ENCODE measurements around the gene SUGCT.

DNA sequence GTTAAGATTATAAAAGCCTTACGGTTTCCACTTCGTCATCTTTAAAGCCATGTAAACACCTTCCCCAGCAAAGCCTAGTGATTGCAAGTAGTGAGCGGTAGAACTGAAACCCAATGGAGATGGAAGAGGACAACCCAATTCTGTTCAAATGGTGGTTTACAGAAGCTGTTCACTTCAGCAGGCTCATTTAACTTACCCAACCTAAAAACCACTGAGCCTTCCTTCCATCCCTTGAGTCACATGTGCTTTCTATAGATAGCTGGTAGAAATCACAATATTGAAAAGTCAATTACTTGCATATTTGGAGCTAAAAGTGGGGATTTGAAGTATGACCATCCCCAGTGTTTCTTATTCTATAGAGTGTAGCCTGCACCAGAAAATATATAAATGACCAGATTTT, 667.7 kb downstream of the SUGCT start:
- no peak for TF ChIP-seq CTCF (IDR thresholded peaks at IDR 0.05)
- no peak for TF ChIP-seq POLR2A (IDR thresholded peaks at IDR 0.05)
